ENCODE results near the gene SMPD4.
"Not testable (repeated sequence)": the region's sequence is repeated elsewhere in the genome, so short reads cannot be mapped to it uniquely, and the experiment has no call there.

DNA sequence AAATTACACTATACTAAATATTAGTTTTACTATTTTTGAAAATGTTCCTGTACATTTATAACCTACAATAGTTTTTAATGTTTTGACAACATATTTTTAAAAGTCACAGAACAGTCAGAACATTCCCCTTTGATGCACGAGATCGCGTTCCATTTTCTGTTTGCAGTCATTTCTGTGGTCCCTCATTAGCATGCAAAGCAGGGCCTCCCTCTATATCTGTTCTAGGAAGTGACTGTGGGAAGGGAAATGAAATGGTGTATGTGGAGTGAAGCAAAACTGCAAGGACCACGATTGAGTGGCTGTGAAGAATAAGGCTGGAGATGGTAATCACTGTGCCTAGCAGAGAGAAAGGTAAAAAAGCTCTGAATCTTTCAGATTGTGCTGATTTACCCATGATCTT, 41.1 kb upstream of the SMPD4 start:
- TF ChIP-seq, protein P1, sequence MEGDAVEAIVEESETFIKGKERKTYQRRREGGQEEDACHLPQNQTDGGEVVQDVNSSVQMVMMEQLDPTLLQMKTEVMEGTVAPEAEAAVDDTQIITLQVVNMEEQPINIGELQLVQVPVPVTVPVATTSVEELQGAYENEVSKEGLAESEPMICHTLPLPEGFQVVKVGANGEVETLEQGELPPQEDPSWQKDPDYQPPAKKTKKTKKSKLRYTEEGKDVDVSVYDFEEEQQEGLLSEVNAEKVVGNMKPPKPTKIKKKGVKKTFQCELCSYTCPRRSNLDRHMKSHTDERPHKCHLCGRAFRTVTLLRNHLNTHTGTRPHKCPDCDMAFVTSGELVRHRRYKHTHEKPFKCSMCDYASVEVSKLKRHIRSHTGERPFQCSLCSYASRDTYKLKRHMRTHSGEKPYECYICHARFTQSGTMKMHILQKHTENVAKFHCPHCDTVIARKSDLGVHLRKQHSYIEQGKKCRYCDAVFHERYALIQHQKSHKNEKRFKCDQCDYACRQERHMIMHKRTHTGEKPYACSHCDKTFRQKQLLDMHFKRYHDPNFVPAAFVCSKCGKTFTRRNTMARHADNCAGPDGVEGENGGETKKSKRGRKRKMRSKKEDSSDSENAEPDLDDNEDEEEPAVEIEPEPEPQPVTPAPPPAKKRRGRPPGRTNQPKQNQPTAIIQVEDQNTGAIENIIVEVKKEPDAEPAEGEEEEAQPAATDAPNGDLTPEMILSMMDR (conservative IDR thresholded peaks at IDR 0.05 in 1 of 2, IDR thresholded peaks at IDR 0.05 in 1 of 2; ENCODE audit: low read depth in 1 of 2, low read length in 2 of 2), result not testable (repeated sequence)
- TF ChIP-seq EZH2 (IDR thresholded peaks at IDR 0.05; ENCODE audit: low read length, missing control alignments), result not testable (repeated sequence)
